ENCODE results near the gene SYPL2.

SYPL2 gene

DNA sequence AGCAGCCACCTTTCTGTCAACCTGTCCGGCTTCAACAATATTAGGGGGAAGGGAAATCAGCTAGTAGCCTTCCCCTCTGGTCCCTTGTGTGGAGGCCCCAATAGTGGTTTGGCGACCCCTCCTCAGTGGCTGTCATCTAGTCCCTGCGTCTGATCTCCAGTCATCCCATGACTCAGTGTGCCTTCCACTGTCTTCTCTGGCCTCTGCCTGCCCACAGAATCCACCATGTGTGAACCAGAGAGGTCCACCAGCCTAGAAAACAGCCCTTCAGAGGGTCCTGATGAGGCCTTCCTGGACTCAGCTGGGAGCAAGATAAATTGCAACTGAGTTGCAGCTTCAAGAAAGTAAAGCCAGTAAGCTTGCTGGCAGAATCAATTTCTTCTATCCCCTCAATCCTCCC, 13.6 kb downstream of the SYPL2 start:
- Histone ChIP-seq H3K27me3 (ENCODE audit: insufficient read depth, low read length) (no peaks in the 10 kb centered on the region; the same call in 1 of the 2 replicates), H3K4me2 (ENCODE audit: low read length) (no peak overlapping the region)
- TF ChIP-seq, protein P1, sequence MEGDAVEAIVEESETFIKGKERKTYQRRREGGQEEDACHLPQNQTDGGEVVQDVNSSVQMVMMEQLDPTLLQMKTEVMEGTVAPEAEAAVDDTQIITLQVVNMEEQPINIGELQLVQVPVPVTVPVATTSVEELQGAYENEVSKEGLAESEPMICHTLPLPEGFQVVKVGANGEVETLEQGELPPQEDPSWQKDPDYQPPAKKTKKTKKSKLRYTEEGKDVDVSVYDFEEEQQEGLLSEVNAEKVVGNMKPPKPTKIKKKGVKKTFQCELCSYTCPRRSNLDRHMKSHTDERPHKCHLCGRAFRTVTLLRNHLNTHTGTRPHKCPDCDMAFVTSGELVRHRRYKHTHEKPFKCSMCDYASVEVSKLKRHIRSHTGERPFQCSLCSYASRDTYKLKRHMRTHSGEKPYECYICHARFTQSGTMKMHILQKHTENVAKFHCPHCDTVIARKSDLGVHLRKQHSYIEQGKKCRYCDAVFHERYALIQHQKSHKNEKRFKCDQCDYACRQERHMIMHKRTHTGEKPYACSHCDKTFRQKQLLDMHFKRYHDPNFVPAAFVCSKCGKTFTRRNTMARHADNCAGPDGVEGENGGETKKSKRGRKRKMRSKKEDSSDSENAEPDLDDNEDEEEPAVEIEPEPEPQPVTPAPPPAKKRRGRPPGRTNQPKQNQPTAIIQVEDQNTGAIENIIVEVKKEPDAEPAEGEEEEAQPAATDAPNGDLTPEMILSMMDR (IDR thresholded peaks at IDR 0.05; ENCODE audit: low read length): no peak
- no peak for TF ChIP-seq EZH2 (IDR thresholded peaks at IDR 0.05; ENCODE audit: borderline replicate concordance, low read length)

DNA sequence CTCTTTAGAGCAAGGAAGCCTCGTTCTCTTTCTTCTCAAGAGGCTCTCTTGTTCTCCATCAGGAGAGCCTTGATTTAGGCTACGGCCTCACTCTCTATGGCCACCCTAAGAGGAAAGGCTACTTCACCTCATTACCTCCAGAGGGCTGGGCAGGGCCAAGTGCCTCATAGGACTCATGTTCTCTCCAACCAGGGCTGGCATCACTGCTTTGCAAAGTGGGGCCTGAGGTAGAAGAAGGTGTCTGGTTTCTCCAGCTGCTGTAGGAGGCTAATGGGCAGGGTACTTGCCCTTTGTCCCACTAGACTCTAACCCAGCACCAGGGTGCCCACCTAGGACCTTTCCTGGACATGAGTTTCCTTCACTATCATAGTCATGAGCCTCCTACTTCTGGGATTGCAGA, 15.3 kb downstream of the SYPL2 start:
- Histone ChIP-seq H4K20me1 (ENCODE audit: insufficient read depth, low read length) (no peaks in the 10 kb centered on the region), H3K9ac (ENCODE audit: low read length) (no peak overlapping the region), H3K9me2 (ENCODE audit: low read depth, low read length) (no peaks in the 10 kb centered on the region), H3K36me3 (ENCODE audit: insufficient read depth, low read length) (no peaks in the 10 kb centered on the region), H2AFZ (ENCODE audit: low read length) (no peak overlapping the region), H3K27me3 (ENCODE audit: insufficient read depth, low read length) (no peaks in the 10 kb centered on the region; the same call in 1 of the 2 replicates), H3K79me2 (ENCODE audit: insufficient read depth, low read length) (no peaks in the 10 kb centered on the region), H3K4me3 (ENCODE audit: low read depth, low read length, poor library complexity, severe bottlenecking) (no peak overlapping the region), H3K4me2 (ENCODE audit: low read length) (no peak overlapping the region), H3K27ac (ENCODE audit: low read depth, low read length, poor library complexity, severe bottlenecking) (no peak overlapping the region), H3K4me1 (ENCODE audit: insufficient read depth, low read length, severe bottlenecking) (peaks cover 23% of the 10 kb centered on the region), H3K9me3 (ENCODE audit: low read length) (no peaks in the 10 kb centered on the region), H3F3A (ENCODE audit: insufficient read depth, low read length) (peaks cover 5% of the 10 kb centered on the region; the same call in 1 of the 2 replicates)
- TF ChIP-seq, protein P1 (IDR thresholded peaks at IDR 0.05; ENCODE audit: low read length): no peak
- no peak for TF ChIP-seq EZH2 (IDR thresholded peaks at IDR 0.05; ENCODE audit: borderline replicate concordance, low read length)

More for the DNA sequence above, 13.6 kb downstream of the SYPL2 start:
- Histone ChIP-seq H3K36me3 (ENCODE audit: insufficient read depth, low read length) (no peaks in the 10 kb centered on the region), H3K9me3 (ENCODE audit: low read length) (no peaks in the 10 kb centered on the region), H3K79me2 (ENCODE audit: insufficient read depth, low read length) (no peaks in the 10 kb centered on the region), H3K27ac (ENCODE audit: low read depth, low read length, poor library complexity, severe bottlenecking) (no peak overlapping the region), H2AFZ (ENCODE audit: low read length) (no peak overlapping the region), H3K9ac (ENCODE audit: low read length) (no peak overlapping the region), H3F3A (ENCODE audit: insufficient read depth, low read length) (no peaks in the 10 kb centered on the region), H3K4me3 (ENCODE audit: low read depth, low read length, poor library complexity, severe bottlenecking) (no peak overlapping the region), H3K4me1 (ENCODE audit: insufficient read depth, low read length, severe bottlenecking) (peaks cover 14% of the 10 kb centered on the region), H3K9me2 (ENCODE audit: low read depth, low read length) (no peaks in the 10 kb centered on the region), H4K20me1 (ENCODE audit: insufficient read depth, low read length) (no peaks in the 10 kb centered on the region)

DNA sequence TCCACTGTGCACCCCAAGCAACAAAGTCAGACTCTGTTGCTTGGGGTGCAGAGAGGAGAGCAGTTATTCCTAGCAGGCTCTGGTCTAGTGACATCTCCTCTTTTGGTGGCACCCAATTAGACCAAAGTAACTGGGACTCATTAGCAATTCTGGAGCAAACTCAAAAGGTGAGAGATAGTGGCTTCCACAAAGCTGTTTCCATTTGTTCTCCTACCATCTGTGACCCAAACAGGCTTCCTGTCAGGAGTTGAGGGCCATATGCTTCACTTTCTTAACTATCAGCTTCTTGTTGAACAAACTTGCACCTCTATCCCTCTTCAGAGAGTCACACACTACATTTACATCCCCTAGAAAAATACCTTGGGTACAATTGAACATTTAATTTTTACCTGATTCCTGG, 15.9 kb downstream of the SYPL2 start:
- H3K79me2 ChIP-seq (ENCODE audit: insufficient read depth, low read length): no peaks in the 10 kb centered on the region
- H4K20me1 ChIP-seq (ENCODE audit: insufficient read depth, low read length): no peaks in the 10 kb centered on the region
- H3K4me1 ChIP-seq (ENCODE audit: insufficient read depth, low read length, severe bottlenecking): peaks cover 23% of the 10 kb centered on the region
- no peak overlapping the region for H3K9ac ChIP-seq (ENCODE audit: low read length)
- H3K4me2 ChIP-seq (ENCODE audit: low read length): no peak overlapping the region
- no peak overlapping the region for H3K4me3 ChIP-seq (ENCODE audit: low read depth, low read length, poor library complexity, severe bottlenecking)
- H3K27ac ChIP-seq (ENCODE audit: low read depth, low read length, poor library complexity, severe bottlenecking): no peak overlapping the region
- peaks cover 5% of the 10 kb centered on the region; the same call in 1 of the 2 replicates for H3F3A ChIP-seq (ENCODE audit: insufficient read depth, low read length)
- no peaks in the 10 kb centered on the region for H3K36me3 ChIP-seq (ENCODE audit: insufficient read depth, low read length)
- H3K27me3 ChIP-seq (ENCODE audit: insufficient read depth, low read length): no peaks in the 10 kb centered on the region; the same call in 1 of the 2 replicates
- H3K9me2 ChIP-seq (ENCODE audit: low read depth, low read length): no peaks in the 10 kb centered on the region
- no peak overlapping the region for H2AFZ ChIP-seq (ENCODE audit: low read length)
- no peak for TF ChIP-seq EZH2 (IDR thresholded peaks at IDR 0.05; ENCODE audit: borderline replicate concordance, low read length)
- TF ChIP-seq, protein P1 (IDR thresholded peaks at IDR 0.05; ENCODE audit: low read length): no peak
- H3K9me3 ChIP-seq (ENCODE audit: low read length): no peaks in the 10 kb centered on the region
